HuH-7 (cell line): ENCODE data around the gene CABP4.
A peak's percentile ranks its signal among the peaks of the same experiment; 100 is the strongest.
"Not testable (repeated sequence)": the region's sequence is repeated elsewhere in the genome, so short reads cannot be mapped to it uniquely, and the experiment has no call there.

Experiments used
- DNase-seq: peaks from one replicate; pipeline ENCODE4 v3.0.0; 2011; ENCODE audit warnings: low spot score

Gene CABP4

DNA sequence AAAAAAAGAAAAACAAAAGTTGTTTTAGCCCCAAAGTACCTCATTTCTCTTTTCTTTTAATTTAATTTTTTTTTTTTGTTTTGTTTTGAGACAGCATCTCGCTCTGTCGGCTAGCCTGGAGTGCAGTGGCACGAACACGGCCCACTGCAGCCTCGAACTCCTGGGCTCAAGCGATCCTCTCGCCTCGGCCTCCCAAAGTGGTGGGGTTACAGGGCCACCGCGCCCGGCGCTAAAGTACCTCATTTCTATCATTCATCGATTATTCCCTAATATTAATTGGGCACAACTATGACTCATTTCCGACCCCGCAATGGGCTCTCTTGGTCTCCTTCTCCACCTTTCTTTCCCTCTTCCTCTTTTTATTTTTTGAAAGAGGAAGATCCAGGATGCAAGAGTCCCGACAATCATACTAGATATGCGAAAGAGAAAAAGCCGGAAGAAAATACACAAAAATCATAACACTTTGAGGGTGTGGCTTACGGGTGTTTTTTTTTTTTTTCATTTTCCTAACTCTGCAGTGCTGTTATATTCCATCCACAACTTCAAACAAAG is 27.2 kb downstream of the CABP4 start:
- DNase-seq: no peak

DNA sequence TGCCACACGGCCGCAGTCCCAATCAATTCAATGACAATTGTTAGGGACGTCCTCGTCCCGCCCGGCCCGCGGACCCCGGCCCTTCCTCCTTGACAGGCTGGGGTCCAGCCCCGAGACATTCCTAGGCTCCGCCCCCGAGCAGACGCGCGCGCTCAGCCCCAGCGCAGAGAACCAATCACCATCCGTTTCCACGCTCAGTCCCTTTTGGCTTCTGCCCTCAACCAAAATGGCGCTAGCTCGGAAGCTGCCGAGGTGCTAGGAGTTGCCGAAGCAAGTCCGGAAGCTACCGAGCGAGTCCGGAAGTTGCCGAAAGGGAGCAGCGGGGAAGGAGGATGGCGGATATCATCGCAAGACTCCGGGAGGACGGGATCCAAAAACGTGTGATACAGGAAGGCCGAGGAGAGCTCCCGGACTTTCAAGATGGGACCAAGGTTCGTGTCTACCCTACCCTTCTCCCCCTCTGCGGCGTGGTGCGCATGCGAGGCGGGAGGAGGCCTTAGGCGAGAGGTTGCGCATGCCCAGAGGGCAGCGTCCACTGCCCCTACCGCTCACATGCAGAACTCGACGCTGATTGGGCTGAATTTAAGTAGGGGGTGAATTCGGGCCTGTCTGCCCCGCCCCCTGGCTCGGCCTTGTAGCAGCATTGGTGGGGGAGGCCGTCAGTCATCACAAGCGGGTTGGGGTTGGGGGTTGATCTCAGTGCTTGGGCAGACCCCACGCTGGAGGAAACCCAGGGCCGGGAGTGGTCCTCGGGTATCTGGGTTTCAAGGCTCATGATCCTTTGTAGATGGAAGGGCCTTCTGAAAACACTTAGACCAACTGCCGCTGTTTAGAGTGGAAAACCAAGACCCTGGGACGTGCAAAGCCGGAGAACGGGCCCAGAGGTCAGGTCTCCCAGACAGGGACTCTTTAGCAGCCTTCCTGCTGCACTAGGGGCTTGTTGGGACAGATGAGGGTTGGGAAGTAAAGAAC is 28.0 kb downstream of the CABP4 start, which contains the start of gene AIP:
Gene AIP (plus strand): TSS at position 200 of the 972 bp plus-strand sequence. CDS start 133 bp downstream, at position 333.
- DNase-seq: peak; percentile 100

GRCh38 chr11:67483831-67484665 is 28.9 kb downstream of the CABP4 start:
- DNase-seq: no peak

DNA sequence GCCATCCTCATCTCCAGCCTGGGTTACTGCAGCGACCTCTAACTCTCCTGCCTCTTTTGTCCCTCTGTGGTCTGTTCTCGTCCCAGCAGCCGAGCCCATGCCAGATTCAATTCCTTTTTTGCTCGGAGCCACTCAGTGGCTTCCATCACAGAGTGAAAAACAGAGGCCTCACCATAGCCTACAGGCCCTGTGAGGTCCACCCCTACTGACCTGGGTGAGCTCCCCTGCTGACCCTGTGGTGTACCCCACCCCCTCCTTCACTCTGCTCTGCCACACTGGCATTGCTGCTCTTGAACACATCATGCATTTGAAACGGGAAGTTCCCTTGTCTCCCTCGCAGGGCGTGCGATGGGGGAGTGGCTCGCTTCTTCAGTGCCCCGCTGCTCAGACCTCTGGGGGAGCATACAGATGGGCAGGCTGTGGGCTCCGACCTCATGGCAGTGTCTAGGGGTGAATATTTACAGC is 29.7 kb downstream of the CABP4 start:
- DNase-seq: no peak

- not testable (repeated sequence) for DNase-seq
Observed at GRCh38 chr11:67485873-67486361, 30.8 kb downstream of the CABP4 start.

DNA sequence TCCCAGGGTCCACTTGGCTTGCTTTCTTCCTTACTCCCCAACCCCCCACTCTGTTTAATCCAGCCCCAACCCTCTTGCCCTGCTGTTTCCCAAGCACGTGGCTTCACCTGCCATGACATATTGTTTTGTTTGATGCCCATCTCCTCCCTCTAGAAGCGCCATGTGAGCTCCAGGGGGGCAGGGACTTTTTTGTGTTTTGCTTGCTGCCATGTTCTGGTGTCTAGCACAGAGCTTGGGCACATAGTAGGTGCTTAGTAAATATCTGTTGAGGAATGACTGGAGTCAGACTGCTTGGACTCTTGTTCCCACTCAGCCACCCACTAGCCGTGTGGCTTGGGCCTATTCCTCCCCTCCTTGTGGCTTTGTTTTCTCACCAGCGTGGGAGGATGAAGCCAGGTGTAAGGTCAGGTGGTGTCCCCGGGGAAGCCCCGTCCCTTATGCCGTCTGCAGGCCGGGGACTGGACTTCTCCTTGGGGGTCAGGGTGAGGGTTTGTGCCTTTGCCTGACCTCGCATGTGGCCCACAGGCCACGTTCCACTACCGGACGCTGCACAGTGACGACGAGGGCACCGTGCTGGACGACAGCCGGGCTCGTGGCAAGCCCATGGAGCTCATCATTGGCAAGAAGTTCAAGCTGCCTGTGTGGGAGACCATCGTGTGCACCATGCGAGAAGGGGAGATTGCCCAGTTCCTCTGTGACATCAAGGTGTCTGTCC is 31.5 kb downstream of the CABP4 start:
- DNase-seq: no peak

GRCh38 chr11:67489203-67489884 is 34.2 kb downstream of the CABP4 start:
- DNase-seq: no peak

- no peak for DNase-seq
Observed at GRCh38 chr11:67489885-67490726, 35.0 kb downstream of the CABP4 start.

- no peak for DNase-seq
Observed at GRCh38 chr11:67490727-67491065, 35.5 kb downstream of the CABP4 start.

DNA sequence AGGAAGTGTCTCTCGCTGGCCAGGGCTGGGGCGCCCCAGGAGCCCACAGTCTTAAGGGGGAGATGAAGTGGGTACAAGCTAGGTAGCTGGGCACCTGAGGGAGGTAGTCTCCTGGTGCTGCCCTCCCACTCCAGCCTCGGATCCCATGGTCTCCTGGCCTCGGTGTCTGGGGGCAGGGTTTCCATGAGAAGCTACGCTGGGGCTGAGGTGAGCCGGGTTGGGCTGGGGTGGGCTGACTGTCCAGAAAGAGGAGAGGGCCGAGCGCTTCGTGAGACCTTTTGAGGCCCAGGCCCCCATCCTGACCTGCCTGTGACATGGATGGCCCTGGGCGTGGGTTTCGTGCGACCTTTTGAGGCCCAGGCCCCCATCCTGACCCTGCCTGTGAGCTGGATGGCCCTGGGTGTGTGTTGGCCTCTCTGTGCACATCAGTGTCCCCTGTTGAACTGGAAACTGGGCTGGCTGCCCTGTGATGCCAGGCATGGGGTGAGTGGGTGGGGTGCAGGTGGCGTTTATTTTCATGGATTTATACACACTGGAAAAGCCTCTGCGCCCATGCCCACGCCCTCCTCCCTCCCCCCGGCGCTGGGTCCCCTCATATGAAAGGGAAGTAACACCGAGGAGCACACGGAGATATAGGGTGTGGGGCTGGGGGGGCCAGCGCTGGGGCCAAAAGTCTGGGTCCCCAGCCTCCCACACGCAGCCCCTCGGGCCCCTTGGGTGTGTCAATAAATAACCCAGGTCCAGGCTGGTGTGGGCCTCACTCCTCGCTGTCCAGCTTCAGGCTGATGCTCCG is 36.3 kb downstream of the CABP4 start:
- no peak for DNase-seq

- DNase-seq: no peak
Observed at GRCh38 chr11:67492069-67492727, 37.0 kb downstream of the CABP4 start.

- DNase-seq: no peak
Observed at GRCh38 chr11:67492801-67493547, 37.8 kb downstream of the CABP4 start.

DNA sequence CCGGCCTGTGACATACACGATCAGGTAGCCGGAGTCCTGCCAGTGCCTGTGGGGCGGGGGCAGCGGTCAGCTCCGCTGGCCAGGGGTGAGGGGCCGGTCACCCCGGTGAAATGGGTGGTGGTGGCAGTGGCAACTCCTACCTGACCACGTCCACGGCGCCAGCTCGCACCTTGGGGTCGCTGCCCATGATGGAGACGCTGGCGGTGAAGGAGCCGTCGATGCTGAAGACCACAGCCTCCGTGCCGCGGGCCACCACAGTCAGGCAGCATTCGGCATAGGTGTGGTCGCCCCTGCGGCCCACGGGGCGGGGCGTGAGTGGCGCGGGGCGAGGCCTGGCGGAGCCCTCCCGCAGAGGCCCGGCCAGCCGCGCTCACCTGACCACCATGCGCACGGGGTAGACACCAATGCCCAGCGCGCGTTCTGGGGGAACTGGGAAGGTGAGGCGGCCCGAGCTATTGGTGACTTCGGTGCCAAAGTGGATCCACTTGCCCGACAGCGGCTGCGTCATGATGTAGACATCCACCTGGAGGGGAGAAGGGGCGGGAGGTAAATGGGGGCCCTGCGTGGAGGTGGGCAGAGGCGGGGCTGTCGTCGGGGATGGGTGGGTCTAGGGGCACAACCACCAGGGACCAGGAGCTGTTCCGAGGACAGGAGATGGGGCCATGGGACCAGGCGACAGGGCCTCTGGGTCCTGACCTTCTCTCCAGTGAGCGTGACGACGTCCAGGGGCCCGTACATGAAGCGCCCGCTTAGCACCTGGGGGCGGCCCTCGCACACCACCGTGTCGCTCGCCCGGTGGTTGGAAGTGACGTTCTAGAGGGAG is 38.6 kb downstream of the CABP4 start:
- no peak for DNase-seq

DNA sequence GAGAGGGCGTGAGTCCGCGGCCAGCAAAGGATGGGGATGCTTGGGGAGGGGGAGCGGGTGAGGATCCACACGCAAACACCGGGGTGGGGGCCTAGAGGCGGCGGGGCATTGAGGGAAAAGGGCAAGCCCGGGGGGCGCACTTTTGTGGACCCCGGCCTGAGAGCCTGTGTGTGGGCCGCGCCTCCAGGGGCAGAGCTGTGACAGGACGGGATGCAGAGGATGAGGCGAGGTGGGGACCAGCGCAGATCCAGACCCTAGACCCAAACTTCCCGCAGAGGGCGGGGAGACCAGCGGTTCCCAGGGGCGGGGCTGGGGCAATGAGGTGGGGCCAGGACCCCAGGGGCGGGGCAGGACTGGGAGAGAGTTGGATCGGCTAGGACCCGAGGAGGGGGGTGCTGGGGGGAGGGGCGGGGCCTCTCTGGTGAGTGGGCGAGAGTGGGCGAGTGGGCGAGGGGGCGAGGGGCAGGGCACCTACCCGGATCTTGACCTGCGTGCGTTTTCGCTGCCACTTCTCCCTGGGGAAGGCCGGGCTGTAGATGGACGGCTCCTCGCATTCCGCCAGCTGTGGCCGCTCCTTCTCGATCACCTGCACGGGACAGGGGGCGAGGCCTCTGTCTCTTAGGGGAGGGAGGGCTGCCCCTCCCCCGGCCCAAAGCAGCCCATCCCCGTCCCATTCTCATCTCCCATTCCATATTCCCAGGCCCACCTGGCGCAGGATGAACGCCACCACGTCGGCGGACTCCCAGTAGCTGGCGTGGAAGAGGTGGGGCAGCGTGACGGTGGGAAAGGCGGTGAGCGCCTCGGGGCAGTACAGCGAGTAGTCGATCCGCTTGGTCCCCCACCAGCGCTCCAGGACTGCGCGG is 39.4 kb downstream of the CABP4 start:
- DNase-seq: no peak

- no peak for DNase-seq
Observed at GRCh38 chr11:67495234-67496005, 40.3 kb downstream of the CABP4 start.
